Activated naive CD8-positive, alpha-beta T cell (primary cell): ENCODE measurements around the gene ALG3.
A peak's percentile ranks its signal among the peaks of the same experiment; 100 is the strongest.

Experiments
- H3K27ac Mint-ChIP-seq: one replicate; pipeline ENCODE4 v1.8.0; 2021; ENCODE audit warnings: mixed read lengths
- H3K27me3 Mint-ChIP-seq: one replicate; pipeline ENCODE4 v1.8.0; 2021; ENCODE audit warnings: mixed read lengths
- H3K36me3 Mint-ChIP-seq: one replicate; pipeline ENCODE4 v1.8.0; 2021; ENCODE audit warnings: mixed read lengths
- H3K4me1 Mint-ChIP-seq: one replicate; pipeline ENCODE4 v1.8.0; 2021; ENCODE audit warnings: low read depth, mixed read lengths
- H3K4me3 Mint-ChIP-seq: one replicate; pipeline ENCODE4 v1.8.0; 2021; ENCODE audit warnings: mild to moderate bottlenecking, mixed read lengths
- H3K9me3 Mint-ChIP-seq: one replicate; pipeline ENCODE4 v1.8.0; 2021; ENCODE audit warnings: low read depth, mixed read lengths

The ALG3 gene

GRCh38 chr3:184233127-184233843 is 15.5 kb downstream of the ALG3 start:
- no peak overlapping the region for H3K27ac Mint-ChIP-seq
- no peaks in the 10 kb centered on the region for H3K9me3 Mint-ChIP-seq
- peaks cover 16% of the 10 kb centered on the region for H3K27me3 Mint-ChIP-seq

GRCh38 chr3:184231671-184232070 is 17.1 kb downstream of the ALG3 start:
- Mint-ChIP-seq H3K9me3 (no peaks in the 10 kb centered on the region), H3K4me3 (peak overlapping the region; percentile 75), H3K4me1 (peaks cover 11% of the 10 kb centered on the region), H3K36me3 (no peaks in the 10 kb centered on the region), H3K27me3 (peaks cover 18% of the 10 kb centered on the region), H3K27ac (no peak overlapping the region)

More at GRCh38 chr3:184233127-184233843, 15.5 kb downstream of the ALG3 start:
- Mint-ChIP-seq H3K4me1 (peaks cover 11% of the 10 kb centered on the region), H3K4me3 (no peak overlapping the region), H3K36me3 (no peaks in the 10 kb centered on the region)

DNA sequence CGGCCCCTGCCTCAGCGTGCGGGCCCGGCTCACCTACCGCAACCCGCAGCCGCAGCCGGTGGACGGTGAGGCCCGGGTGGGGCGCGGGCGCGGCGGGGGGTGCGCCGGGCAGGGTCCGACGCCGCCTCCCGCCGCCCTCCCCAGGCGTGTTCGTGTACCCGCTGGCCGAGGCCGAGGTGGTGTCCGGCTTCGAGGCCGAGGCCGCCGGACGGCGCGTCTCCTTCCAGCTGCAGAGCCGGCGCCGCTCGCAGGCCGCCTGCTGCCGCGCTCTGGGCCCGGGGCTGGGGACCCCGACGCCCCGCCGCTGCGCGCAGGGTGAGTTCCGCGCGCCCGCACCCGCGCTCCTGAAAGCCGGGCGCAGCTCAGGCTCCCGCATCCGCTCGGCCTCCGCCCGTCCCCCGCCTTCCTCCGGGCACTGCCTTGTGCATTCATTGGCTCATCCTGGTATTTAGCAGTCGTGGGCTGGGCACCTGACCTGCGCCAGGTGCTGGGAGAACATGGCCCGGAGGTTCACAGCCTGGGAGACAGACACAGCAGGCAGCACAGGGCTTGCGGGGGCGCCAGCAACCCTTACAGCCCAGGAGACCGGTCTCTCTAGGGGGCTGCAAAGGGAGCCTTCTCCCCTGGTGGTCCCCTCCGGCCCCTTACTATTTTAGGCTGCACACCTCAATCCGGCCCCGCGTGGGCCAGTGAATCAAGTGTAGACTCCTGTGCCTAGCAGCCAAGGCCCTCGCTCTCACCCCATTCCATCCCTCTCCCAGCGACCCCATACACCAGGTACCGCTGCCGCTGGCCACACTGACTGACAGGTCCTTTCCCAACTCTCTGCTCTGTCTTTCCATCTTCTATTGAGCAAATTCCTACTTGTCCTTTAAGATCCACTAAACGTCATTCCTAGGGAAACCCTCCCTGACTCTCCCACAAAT is 17.9 kb downstream of the ALG3 start:
- Mint-ChIP-seq H3K36me3 (no peaks in the 10 kb centered on the region), H3K4me1 (peaks cover 11% of the 10 kb centered on the region), H3K27ac (no peak overlapping the region), H3K4me3 (peak overlapping the region; percentile 75), H3K9me3 (no peaks in the 10 kb centered on the region), H3K27me3 (peaks cover 20% of the 10 kb centered on the region)

- no peaks in the 10 kb centered on the region for H3K9me3 Mint-ChIP-seq
- no peak overlapping the region for H3K27ac Mint-ChIP-seq
- H3K4me1 Mint-ChIP-seq: peaks cover 11% of the 10 kb centered on the region
- H3K36me3 Mint-ChIP-seq: no peaks in the 10 kb centered on the region
- peak overlapping the region; percentile 57 for H3K4me3 Mint-ChIP-seq
- H3K27me3 Mint-ChIP-seq: peaks cover 23% of the 10 kb centered on the region
Measured at GRCh38 chr3:184230081-184230602, 18.6 kb downstream of the ALG3 start.

GRCh38 chr3:184229394-184230080 is 19.2 kb downstream of the ALG3 start, which contains the start of gene VWA5B2:
TSS of gene VWA5B2 (plus strand) at chr3:184229585. CDS start at chr3:184230529, 944 bp downstream.
- H3K9me3 Mint-ChIP-seq: no peaks in the 10 kb centered on the region
- peaks cover 11% of the 10 kb centered on the region for H3K4me1 Mint-ChIP-seq
- no peaks in the 10 kb centered on the region for H3K36me3 Mint-ChIP-seq
- H3K27ac Mint-ChIP-seq: no peak within 1 kb of the TSS
- peaks cover 24% of the 10 kb centered on the region for H3K27me3 Mint-ChIP-seq
- peak within 1 kb of the TSS; percentile 74 for H3K4me3 Mint-ChIP-seq

DNA sequence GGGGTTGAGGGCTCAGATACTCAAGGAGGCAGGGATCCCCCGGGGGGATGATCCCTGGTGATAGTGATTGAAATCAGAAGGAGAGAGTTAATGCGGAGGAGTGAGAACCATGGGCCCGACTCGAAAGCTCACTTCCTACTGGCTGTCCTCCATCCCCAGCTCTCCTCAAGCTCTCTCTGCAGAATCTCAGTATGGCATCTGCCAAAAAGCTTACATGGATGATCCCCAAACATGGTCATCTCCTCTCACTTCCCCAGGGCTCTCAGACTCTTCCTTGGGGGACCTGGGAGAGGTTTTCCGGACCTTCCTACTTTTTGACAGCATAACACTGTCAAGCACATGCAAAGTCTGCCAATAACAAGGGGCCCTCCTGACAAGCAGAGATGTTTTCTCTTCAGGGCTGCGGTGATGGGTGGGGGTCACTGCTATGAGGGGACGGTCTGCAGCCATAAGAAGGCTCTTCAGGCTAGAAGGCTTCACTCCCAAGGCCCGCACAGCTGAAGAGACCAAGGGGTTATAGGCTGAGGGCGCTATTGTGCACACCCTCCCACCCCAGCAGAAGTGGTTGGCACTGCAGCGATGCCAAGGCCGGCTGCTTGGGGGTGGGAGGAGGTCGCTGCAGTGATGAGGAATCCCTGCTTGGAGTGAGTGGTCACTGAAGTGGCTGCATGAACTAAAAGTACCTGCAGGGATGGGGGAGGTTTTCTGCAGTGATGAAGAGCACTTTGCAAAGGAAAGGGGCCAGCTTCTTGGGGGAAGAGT is 20.2 kb downstream of the ALG3 start:
- Mint-ChIP-seq H3K9me3 (no peaks in the 10 kb centered on the region), H3K4me3 (peak overlapping the region; percentile 74), H3K36me3 (no peaks in the 10 kb centered on the region), H3K4me1 (peaks cover 11% of the 10 kb centered on the region), H3K27me3 (peaks cover 26% of the 10 kb centered on the region), H3K27ac (no peak overlapping the region)

GRCh38 chr3:184227481-184227935 is 21.3 kb downstream of the ALG3 start:
- H3K9me3 Mint-ChIP-seq: no peaks in the 10 kb centered on the region
- H3K36me3 Mint-ChIP-seq: no peaks in the 10 kb centered on the region
- H3K27me3 Mint-ChIP-seq: peaks cover 24% of the 10 kb centered on the region
- peak overlapping the region; percentile 71 for H3K27ac Mint-ChIP-seq
- peaks cover 11% of the 10 kb centered on the region for H3K4me1 Mint-ChIP-seq
- no peak overlapping the region for H3K4me3 Mint-ChIP-seq

DNA sequence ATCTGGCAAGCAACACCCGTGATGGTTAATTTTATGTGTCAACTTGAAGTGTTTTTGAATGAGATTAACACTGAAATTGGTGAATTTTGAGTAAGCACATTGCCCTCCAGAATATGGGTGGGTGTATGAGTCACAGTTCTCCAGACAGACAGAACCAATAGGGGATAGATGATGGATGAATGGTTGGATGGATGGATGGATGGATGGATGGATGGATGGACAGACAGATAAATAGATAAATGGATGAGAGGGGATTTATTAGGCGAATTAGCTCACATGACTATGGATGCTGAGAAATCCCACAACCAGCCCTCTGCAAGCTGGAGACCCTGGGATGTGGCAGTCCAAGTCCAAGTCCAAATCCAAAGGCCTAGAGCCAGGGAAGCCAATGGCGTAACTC is 24.8 kb downstream of the ALG3 start:
- H3K4me1 Mint-ChIP-seq: peaks cover 3% of the 10 kb centered on the region
- no peak overlapping the region for H3K27ac Mint-ChIP-seq
- no peaks in the 10 kb centered on the region for H3K36me3 Mint-ChIP-seq
- H3K9me3 Mint-ChIP-seq: no peaks in the 10 kb centered on the region
- H3K27me3 Mint-ChIP-seq: peaks cover 15% of the 10 kb centered on the region
- no peak overlapping the region for H3K4me3 Mint-ChIP-seq

DNA sequence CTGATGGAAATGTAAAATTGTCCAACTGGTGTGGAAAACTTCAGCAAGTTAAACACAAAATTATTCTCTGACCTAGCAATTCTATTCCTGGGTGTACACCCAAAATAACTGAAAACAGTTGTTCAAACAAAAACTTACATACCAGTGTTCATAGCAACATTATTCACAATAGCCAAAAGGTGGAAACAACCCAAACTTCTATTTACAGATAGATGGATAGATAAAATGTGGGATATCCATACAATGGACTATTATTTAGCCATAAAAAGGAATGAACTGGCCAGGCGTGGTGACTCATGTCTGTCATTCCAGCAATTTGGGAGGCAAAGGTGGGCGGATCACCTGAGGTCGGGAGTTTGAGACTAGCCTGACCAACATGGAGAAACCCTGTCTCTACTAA is 26.2 kb downstream of the ALG3 start:
- no peaks in the 10 kb centered on the region for H3K36me3 Mint-ChIP-seq
- no peak overlapping the region for H3K27ac Mint-ChIP-seq
- no peaks in the 10 kb centered on the region for H3K9me3 Mint-ChIP-seq
- H3K27me3 Mint-ChIP-seq: peaks cover 13% of the 10 kb centered on the region
- H3K4me1 Mint-ChIP-seq: no peaks in the 10 kb centered on the region
- H3K4me3 Mint-ChIP-seq: no peak overlapping the region

- H3K4me1 Mint-ChIP-seq: no peaks in the 10 kb centered on the region
- no peak overlapping the region for H3K27ac Mint-ChIP-seq
- H3K9me3 Mint-ChIP-seq: no peaks in the 10 kb centered on the region
- no peak overlapping the region for H3K4me3 Mint-ChIP-seq
- peaks cover 9% of the 10 kb centered on the region for H3K27me3 Mint-ChIP-seq
- H3K36me3 Mint-ChIP-seq: no peaks in the 10 kb centered on the region
Measured at GRCh38 chr3:184218814-184219213, 29.9 kb downstream of the ALG3 start.

DNA sequence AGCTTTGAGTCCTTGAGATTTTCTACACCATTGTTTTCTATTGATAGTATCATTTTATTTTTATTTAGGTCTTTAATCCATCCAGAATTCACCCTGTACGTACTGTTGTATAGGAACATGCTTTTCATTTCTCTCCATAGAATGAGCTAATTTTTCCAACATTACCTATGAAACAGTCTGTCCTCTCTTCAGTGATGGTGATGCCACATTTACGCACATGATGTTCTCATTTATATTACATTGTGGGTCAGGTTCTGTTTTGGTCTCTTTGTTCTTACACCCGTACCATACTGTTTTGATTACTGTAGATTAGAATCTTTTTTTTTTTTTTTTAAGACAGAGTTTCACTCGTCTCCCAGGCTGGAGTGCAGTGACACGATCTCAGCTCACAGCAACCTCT is 37.0 kb downstream of the ALG3 start:
- Mint-ChIP-seq H3K27ac (no peak overlapping the region), H3K36me3 (no peaks in the 10 kb centered on the region), H3K27me3 (peaks cover 10% of the 10 kb centered on the region), H3K9me3 (no peaks in the 10 kb centered on the region), H3K4me3 (no peak overlapping the region), H3K4me1 (no peaks in the 10 kb centered on the region)

DNA sequence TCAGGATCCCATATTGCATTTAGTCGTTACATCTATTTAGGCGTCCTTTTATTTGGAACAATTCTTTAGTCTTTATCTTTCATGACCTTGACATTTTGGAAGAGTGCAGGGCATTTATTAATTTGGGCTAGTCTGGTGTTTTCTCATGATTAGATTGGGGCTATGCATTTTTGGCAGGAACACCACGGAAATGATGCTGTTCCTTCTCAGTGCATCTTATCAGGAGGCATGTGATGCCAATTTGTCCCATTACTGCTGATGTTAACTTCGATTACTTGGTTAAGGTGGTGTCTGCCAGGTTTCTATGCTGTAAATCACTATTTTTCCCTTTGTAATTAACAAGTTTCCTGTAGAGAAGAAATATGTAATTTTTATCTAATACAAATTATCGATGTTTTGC is 37.5 kb downstream of the ALG3 start:
- Mint-ChIP-seq H3K4me1 (no peaks in the 10 kb centered on the region), H3K27ac (no peak overlapping the region), H3K27me3 (peaks cover 13% of the 10 kb centered on the region), H3K9me3 (no peaks in the 10 kb centered on the region), H3K36me3 (no peaks in the 10 kb centered on the region), H3K4me3 (no peak overlapping the region)

DNA sequence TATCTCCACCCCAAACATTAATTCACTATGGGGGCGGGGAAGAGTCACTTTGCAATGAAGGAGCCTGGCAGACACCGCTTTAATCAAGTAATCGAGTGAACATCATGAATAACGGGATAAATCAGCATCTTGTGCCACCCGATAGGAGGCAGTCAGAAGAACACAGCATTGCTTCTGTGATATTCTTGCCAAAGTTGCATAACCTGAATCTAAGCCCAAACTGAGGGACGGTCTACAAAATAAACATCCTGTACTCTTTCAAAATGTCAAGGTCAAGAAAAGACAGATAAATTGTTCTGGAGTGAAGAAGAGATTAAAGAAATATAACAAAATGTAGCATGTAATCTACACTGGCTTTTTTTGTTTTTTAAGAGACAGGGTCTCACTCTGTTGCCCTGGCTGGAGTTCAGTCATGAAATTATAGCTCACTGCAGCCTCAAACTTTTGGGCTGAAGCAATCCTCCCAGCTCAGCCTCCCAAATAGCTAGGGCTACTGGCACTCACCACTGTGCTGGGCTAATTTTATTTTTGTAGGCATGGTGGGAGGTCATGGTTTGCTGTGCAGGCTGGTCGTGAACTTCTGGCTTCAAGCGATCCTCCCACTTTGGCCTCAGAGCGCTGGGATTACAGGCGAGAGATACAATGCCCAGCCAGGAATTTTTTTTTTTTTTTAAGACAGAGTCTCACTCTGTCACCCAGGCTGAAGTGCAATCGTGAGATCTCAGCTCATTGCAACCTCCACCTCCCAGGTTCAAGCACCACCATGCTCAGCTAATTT is 39.4 kb downstream of the ALG3 start:
- Mint-ChIP-seq H3K4me1 (no peaks in the 10 kb centered on the region), H3K36me3 (no peaks in the 10 kb centered on the region), H3K27ac (no peak overlapping the region), H3K27me3 (peaks cover 9% of the 10 kb centered on the region), H3K9me3 (no peaks in the 10 kb centered on the region), H3K4me3 (no peak overlapping the region)
